ENCODE results near the gene APOL1. TPM values are rescaled to one million over a fixed set of nuclear protein-coding genes. Genes with fewer than 3 reads are reported as not detected.
A peak's percentile ranks its signal among the peaks of the same experiment; 100 is the strongest.
"Not testable (repeated sequence)": the region's sequence is repeated elsewhere in the genome, so short reads cannot be mapped to it uniquely, and the experiment has no call there.

APOL1 gene
- total and polyA plus RNA-seq, 2 of the 13 experiments (the other 11 are each of a cell fraction or from before 2014, with no cell fraction given), result 20.3 to 75.0 TPM

GRCh38 chr22:36250292-36250960 lies 2.5 kb upstream of the APOL1 start (continued):
- TF ChIP-seq ZNF609 (CRISPR knock-in tag; IDR thresholded peaks at IDR 0.05; ENCODE audit: borderline replicate concordance) (peak; percentile 76; the same call in 1 of the 2 replicates), GATAD2A (CRISPR knock-in tag; IDR thresholded peaks at IDR 0.05) (peak; percentile 64; the same call in 1 of the 2 replicates)

GRCh38 chr22:36251979-36252608 lies 839 bp upstream of the APOL1 start:
- peaks cover 98% of the 10 kb centered on the region for H3K4me1 ChIP-seq (ENCODE audit: insufficient read depth, low read length)
- DNase-seq (ENCODE audit: low spot score), result peak; percentile 87
- BruUV-seq (replicated peaks); H3K27me3 ChIP-seq (ENCODE audit: control insufficient read depth in 1 of 2, insufficient read depth in 2 of 2, low read length in 2 of 2); H4K20me1 ChIP-seq (ENCODE audit: insufficient read depth, low read length); intact Hi-C loops (cut with micrococcal nuclease; ENCODE audit: unreplicated experiment); H3K9me3 ChIP-seq (ENCODE audit: low read length); in situ Hi-C loops (cut with HindIII; ENCODE audit: extremely low pct_ligation_motif_present, low pct_unique_long_range_greater_than_20kb); CTCF ChIA-PET (ENCODE audit: low intra/inter-chr PET ratio, low total read pairs); H2AFZ ChIP-seq (ENCODE audit: low read length): not testable (repeated sequence)
- peak; percentile 82 for ATAC-seq
- peak overlapping the region; percentile 80; the same call in 1 of the 2 replicates for H3K9ac ChIP-seq (ENCODE audit: insufficient read depth, low read depth, low read length)
- 0% methylated on average over 7 of the region's 7 CpGs for whole genome bisulfite sequencing (ENCODE audit: low lambda C conversion rate)
- peak; percentile 96 for FAIRE-seq
- POLR2A ChIA-PET, result interaction anchor here (0.5 to 7.0 kb wide), 9 partner anchors 14 to 255 kb away, joined by 3 to 102 read pairs (median 5); partner anchors contain the start of genes APOL2, FOXRED2 and TXN2
- H3K27ac ChIP-seq (ENCODE audit: extremely low read length, insufficient read depth, low read length), result peak overlapping the region; percentile 90
- peaks cover 34% of the 10 kb centered on the region for H3K79me2 ChIP-seq (ENCODE audit: insufficient read depth, low read length)
- H3K4me3 ChIP-seq (replicated peaks in 1 of 3; ENCODE audit: insufficient read depth in 1 of 3, low read depth in 2 of 3, low read length in 3 of 3), result peak overlapping the region; percentile 69 to 82 (median 71); a peak in 5 of 6 replicates
- H3K4me2 ChIP-seq (ENCODE audit: low read depth, low read length), result peak overlapping the region; percentile 99
- peaks cover 1 to 16% of the 10 kb centered on the region in 2 experiments; a peak in 3 of 5 replicates for H3K36me3 ChIP-seq (replicated peaks in 1 of 2; ENCODE audit: control insufficient read depth in 1 of 2, insufficient read depth in 2 of 2, low read length in 2 of 2)
- 0 out of 2 replicates have a peak, but pooled peaks have one; percentile 6 for TF ChIP-seq ZNF878 (CRISPR knock-in tag; IDR thresholded peaks at IDR 0.05)
- peak; percentile 24; the same call in 1 of the 2 replicates for TF ChIP-seq THAP9 (CRISPR knock-in tag; IDR thresholded peaks at IDR 0.05; ENCODE audit: borderline replicate concordance)
- peak; percentile 59; the same call in 1 of the 2 replicates for TF ChIP-seq ZFP91 (CRISPR knock-in tag; IDR thresholded peaks at IDR 0.05; ENCODE audit: borderline replicate concordance)
- TF ChIP-seq POLR2AphosphoS5 (IDR thresholded peaks at IDR 0.05; ENCODE audit: low read depth, low read length), result peak; percentile 46; the same call in 1 of the 2 replicates
